HFF-Myc (cell line): Measurements from ENCODE around the gene NUDT17.

ENCODE experiments used
- DNase-seq: peaks from one replicate; pipeline ENCODE4 v3.0.0-alpha.2; 2011; ENCODE audit warnings: low read depth; ENCODE audit errors: extremely low read depth
- H3K4me3 ChIP-seq: replicated peaks from 2 replicates; pipeline ENCODE4 v1.5.1; 2011; ENCODE audit warnings: low read depth, mild to moderate bottlenecking, control low read depth, low read length
- TF ChIP-seq, protein P1 (sequence below): IDR thresholded peaks from 2 replicates; pipeline ENCODE4 v1.5.1; 2012; ENCODE audit warnings: mild to moderate bottlenecking, low read depth, low read length, control low read depth; ENCODE audit errors: missing control alignments

Gene NUDT17

DNA sequence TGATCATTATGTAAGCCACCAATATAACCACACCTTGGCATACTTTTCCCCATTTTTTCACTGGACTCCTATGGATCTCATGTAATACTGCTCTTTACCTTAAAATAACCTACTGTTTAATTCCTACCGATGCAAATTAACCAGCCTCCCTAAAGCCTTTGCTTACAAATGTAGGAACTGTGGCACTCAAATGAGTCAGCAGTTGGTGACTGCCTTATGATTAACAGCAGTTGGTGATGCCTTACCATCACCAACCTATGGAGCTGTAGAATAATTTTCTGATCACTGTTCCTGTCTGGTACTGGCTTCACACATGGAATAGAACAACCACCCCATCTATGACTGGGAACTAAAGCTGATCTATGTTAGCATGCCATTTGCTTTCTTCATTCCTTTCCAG is 7.8 kb upstream of the NUDT17 start:
- H3K4me3 ChIP-seq, result no peak overlapping the region
- TF ChIP-seq, protein P1, sequence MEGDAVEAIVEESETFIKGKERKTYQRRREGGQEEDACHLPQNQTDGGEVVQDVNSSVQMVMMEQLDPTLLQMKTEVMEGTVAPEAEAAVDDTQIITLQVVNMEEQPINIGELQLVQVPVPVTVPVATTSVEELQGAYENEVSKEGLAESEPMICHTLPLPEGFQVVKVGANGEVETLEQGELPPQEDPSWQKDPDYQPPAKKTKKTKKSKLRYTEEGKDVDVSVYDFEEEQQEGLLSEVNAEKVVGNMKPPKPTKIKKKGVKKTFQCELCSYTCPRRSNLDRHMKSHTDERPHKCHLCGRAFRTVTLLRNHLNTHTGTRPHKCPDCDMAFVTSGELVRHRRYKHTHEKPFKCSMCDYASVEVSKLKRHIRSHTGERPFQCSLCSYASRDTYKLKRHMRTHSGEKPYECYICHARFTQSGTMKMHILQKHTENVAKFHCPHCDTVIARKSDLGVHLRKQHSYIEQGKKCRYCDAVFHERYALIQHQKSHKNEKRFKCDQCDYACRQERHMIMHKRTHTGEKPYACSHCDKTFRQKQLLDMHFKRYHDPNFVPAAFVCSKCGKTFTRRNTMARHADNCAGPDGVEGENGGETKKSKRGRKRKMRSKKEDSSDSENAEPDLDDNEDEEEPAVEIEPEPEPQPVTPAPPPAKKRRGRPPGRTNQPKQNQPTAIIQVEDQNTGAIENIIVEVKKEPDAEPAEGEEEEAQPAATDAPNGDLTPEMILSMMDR, result no peak
- no peak for DNase-seq

DNA sequence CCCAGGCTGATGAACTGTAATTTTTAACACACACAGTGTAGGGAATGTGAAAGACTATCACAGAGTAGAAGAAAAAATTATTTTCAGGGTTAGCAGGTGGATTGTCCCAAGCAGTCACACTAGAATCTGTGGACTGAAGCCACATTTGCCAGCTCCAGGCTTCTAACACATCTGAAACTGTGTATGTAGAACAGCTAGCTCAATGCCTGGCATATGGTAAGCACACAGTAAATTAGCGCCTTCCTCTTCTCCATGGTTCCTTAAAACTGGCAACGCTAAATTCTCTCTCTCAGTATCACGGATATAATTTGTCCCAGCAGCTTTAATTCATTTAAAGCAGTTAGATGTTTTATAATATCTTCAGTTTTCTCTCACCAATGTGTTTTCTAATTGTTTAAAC is 2.4 kb upstream of the NUDT17 start:
- TF ChIP-seq, protein P1, result no peak
- H3K4me3 ChIP-seq, result no peak overlapping the region
- DNase-seq, result no peak

DNA sequence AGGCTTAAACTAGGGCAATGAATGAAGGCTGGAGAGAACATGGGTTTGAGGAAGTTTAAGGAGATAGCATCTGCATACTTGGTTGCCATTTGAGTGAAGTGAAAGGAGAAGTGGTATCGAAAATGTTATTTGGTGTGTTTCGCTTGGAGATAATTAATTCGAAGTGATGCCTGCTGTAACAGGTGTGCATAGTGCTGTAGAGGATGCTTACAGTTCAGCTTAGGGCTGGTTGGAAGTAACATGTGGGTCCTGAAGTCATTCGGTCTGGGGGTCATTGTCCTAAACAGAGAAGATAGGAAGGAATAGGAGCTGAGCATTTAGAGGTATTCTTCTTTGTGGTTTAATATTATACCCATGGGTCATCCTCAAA is 301 bp upstream of the NUDT17 start:
- TF ChIP-seq, protein P1, result no peak
- peak overlapping the region; percentile 46 for H3K4me3 ChIP-seq
- no peak for DNase-seq

DNA sequence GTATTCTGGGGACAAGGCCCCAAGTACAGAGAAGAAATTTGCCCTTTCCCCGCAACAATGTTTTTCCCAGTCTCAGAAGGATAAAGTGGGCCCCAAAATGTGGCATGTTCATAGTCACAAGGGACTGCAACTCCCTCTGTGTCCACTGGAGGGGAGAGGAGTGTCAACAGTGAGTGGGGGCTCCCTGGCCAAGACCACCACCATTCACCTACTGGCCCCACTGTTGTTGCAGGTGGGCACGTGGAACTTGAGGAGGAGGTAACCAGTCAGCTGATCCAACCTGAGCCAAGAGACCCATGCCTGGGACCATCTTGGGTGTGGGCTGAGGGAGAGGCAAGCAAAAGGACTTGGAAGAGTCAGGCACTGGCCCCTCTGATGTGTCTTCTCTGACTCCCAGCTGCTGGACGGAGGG is 777 bp downstream of the NUDT17 start:
- no peak for DNase-seq
- peak overlapping the region; percentile 46 for H3K4me3 ChIP-seq
- TF ChIP-seq, protein P1, result peak; percentile 63

DNA sequence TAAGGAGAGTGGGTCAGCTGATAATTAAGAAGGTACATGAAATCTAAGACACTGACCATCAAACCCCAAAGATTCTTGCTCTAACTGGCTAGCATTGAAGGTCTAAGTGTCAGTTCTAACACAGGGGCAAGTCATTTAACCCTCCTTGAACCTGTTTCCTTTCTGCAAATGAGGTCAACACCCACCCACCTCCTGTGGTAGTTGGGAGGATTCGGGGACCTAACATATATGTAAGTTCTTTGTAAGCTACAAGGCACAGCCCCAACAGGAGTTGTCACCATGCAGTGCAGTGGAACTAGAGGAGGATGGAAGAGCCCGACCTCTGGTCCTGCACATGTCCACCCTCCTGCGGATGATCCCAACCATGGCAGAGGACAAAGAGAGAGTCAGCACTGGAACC is 2.4 kb downstream of the NUDT17 start:
- no peak overlapping the region for H3K4me3 ChIP-seq
- no peak for DNase-seq
- TF ChIP-seq, protein P1, result no peak

GRCh38 chr1:145849356-145850160 is 4.1 kb downstream of the NUDT17 start:
- H3K4me3 ChIP-seq, result no peak overlapping the region
- no peak for DNase-seq
- TF ChIP-seq, protein P1, result peak; percentile 51

- DNase-seq, result no peak
- H3K4me3 ChIP-seq, result no peak overlapping the region
- TF ChIP-seq, protein P1, result peak; percentile 29
Observed at GRCh38 chr1:145855426-145855948, 10.1 kb downstream of the NUDT17 start.
